ENCODE data around the gene RAB40B.

Gene RAB40B

GRCh38 chr17:82639628-82640027 lies 58.9 kb downstream of the RAB40B start:
- H3K9me3 ChIP-seq (ENCODE audit: low read length), result peaks cover 6% of the 10 kb centered on the region
- no peak overlapping the region for H2AFZ ChIP-seq (ENCODE audit: low read depth, low read length)
- no peaks in the 10 kb centered on the region for H3K27me3 ChIP-seq (ENCODE audit: insufficient read depth, low read length)
- H3K36me3 ChIP-seq (ENCODE audit: insufficient read depth, low read length), result peaks cover 57% of the 10 kb centered on the region
- no peaks in the 10 kb centered on the region for H3K4me1 ChIP-seq (ENCODE audit: insufficient read depth, low read length)
- no peak overlapping the region for H3K4me3 ChIP-seq (ENCODE audit: low read length)

- Histone ChIP-seq H3K9me3 (ENCODE audit: low read length) (peaks cover 6% of the 10 kb centered on the region), H3K4me1 (ENCODE audit: insufficient read depth, low read length) (no peaks in the 10 kb centered on the region), H2AFZ (ENCODE audit: low read depth, low read length) (no peak overlapping the region), H3K36me3 (ENCODE audit: insufficient read depth, low read length) (peaks cover 53% of the 10 kb centered on the region), H3K4me3 (ENCODE audit: low read length) (no peak overlapping the region), H3K27me3 (ENCODE audit: insufficient read depth, low read length) (no peaks in the 10 kb centered on the region)
These were observed 60.2 kb downstream of the RAB40B start for GRCh38 chr17:82638183-82638773.

GRCh38 chr17:82636626-82637598 lies 61.6 kb downstream of the RAB40B start:
- Histone ChIP-seq H3K9me3 (ENCODE audit: low read length) (peaks cover 6% of the 10 kb centered on the region), H2AFZ (ENCODE audit: low read depth, low read length) (no peak overlapping the region), H3K4me3 (ENCODE audit: low read length) (no peak overlapping the region), H3K36me3 (ENCODE audit: insufficient read depth, low read length) (peaks cover 50% of the 10 kb centered on the region), H3K27me3 (ENCODE audit: insufficient read depth, low read length) (no peaks in the 10 kb centered on the region), H3K4me1 (ENCODE audit: insufficient read depth, low read length) (no peaks in the 10 kb centered on the region)

- Histone ChIP-seq H3K9me3 (ENCODE audit: low read length) (peaks cover 6% of the 10 kb centered on the region), H3K27me3 (ENCODE audit: insufficient read depth, low read length) (no peaks in the 10 kb centered on the region), H3K4me3 (ENCODE audit: low read length) (no peak overlapping the region), H2AFZ (ENCODE audit: low read depth, low read length) (no peak overlapping the region), H3K4me1 (ENCODE audit: insufficient read depth, low read length) (no peaks in the 10 kb centered on the region), H3K36me3 (ENCODE audit: insufficient read depth, low read length) (peaks cover 52% of the 10 kb centered on the region)
These were observed 65.2 kb downstream of the RAB40B start for GRCh38 chr17:82633343-82633742.

GRCh38 chr17:82632451-82632850 lies 66.0 kb downstream of the RAB40B start:
- Histone ChIP-seq H3K36me3 (ENCODE audit: insufficient read depth, low read length) (peaks cover 57% of the 10 kb centered on the region), H3K27me3 (ENCODE audit: insufficient read depth, low read length) (no peaks in the 10 kb centered on the region), H3K9me3 (ENCODE audit: low read length) (peaks cover 6% of the 10 kb centered on the region), H2AFZ (ENCODE audit: low read depth, low read length) (no peak overlapping the region), H3K4me3 (ENCODE audit: low read length) (no peak overlapping the region), H3K4me1 (ENCODE audit: insufficient read depth, low read length) (no peaks in the 10 kb centered on the region)

- no peaks in the 10 kb centered on the region for H3K27me3 ChIP-seq (ENCODE audit: insufficient read depth, low read length)
- H3K36me3 ChIP-seq (ENCODE audit: insufficient read depth, low read length), result peaks cover 59% of the 10 kb centered on the region
- no peak overlapping the region for H2AFZ ChIP-seq (ENCODE audit: low read depth, low read length)
- H3K9me3 ChIP-seq (ENCODE audit: low read length), result no peaks in the 10 kb centered on the region
- no peak overlapping the region for H3K4me3 ChIP-seq (ENCODE audit: low read length)
- H3K4me1 ChIP-seq (ENCODE audit: insufficient read depth, low read length), result no peaks in the 10 kb centered on the region
These were observed 67.0 kb downstream of the RAB40B start for GRCh38 chr17:82631544-82631943.

GRCh38 chr17:82630212-82630611 lies 68.3 kb downstream of the RAB40B start:
- H2AFZ ChIP-seq (ENCODE audit: low read depth, low read length), result no peak overlapping the region
- H3K4me1 ChIP-seq (ENCODE audit: insufficient read depth, low read length), result no peaks in the 10 kb centered on the region
- H3K4me3 ChIP-seq (ENCODE audit: low read length), result no peak overlapping the region
- peaks cover 65% of the 10 kb centered on the region for H3K36me3 ChIP-seq (ENCODE audit: insufficient read depth, low read length)
- no peaks in the 10 kb centered on the region for H3K27me3 ChIP-seq (ENCODE audit: insufficient read depth, low read length)
- H3K9me3 ChIP-seq (ENCODE audit: low read length), result no peaks in the 10 kb centered on the region

GRCh38 chr17:82629748-82630147 lies 68.8 kb downstream of the RAB40B start:
- Histone ChIP-seq H3K27me3 (ENCODE audit: insufficient read depth, low read length) (no peaks in the 10 kb centered on the region), H3K4me1 (ENCODE audit: insufficient read depth, low read length) (no peaks in the 10 kb centered on the region), H3K36me3 (ENCODE audit: insufficient read depth, low read length) (peaks cover 68% of the 10 kb centered on the region), H3K9me3 (ENCODE audit: low read length) (no peaks in the 10 kb centered on the region), H2AFZ (ENCODE audit: low read depth, low read length) (no peak overlapping the region), H3K4me3 (ENCODE audit: low read length) (no peak overlapping the region)

- Histone ChIP-seq H3K4me3 (ENCODE audit: low read length) (no peak overlapping the region), H2AFZ (ENCODE audit: low read depth, low read length) (no peak overlapping the region), H3K36me3 (ENCODE audit: insufficient read depth, low read length) (peaks cover 66% of the 10 kb centered on the region), H3K27me3 (ENCODE audit: insufficient read depth, low read length) (no peaks in the 10 kb centered on the region), H3K4me1 (ENCODE audit: insufficient read depth, low read length) (no peaks in the 10 kb centered on the region), H3K9me3 (ENCODE audit: low read length) (no peaks in the 10 kb centered on the region)
These were observed 71.1 kb downstream of the RAB40B start for GRCh38 chr17:82627405-82627804.

GRCh38 chr17:82623707-82624106 lies 74.8 kb downstream of the RAB40B start:
- Histone ChIP-seq H3K36me3 (ENCODE audit: insufficient read depth, low read length) (peaks cover 73% of the 10 kb centered on the region), H3K27me3 (ENCODE audit: insufficient read depth, low read length) (no peaks in the 10 kb centered on the region), H2AFZ (ENCODE audit: low read depth, low read length) (no peak overlapping the region), H3K4me1 (ENCODE audit: insufficient read depth, low read length) (no peaks in the 10 kb centered on the region), H3K9me3 (ENCODE audit: low read length) (no peaks in the 10 kb centered on the region), H3K4me3 (ENCODE audit: low read length) (no peak overlapping the region)

- Histone ChIP-seq H3K36me3 (ENCODE audit: insufficient read depth, low read length) (peaks cover 76% of the 10 kb centered on the region), H3K27me3 (ENCODE audit: insufficient read depth, low read length) (no peaks in the 10 kb centered on the region), H3K4me1 (ENCODE audit: insufficient read depth, low read length) (no peaks in the 10 kb centered on the region), H3K4me3 (ENCODE audit: low read length) (no peak overlapping the region), H3K9me3 (ENCODE audit: low read length) (no peaks in the 10 kb centered on the region), H2AFZ (ENCODE audit: low read depth, low read length) (no peak overlapping the region)
These were observed 78.9 kb downstream of the RAB40B start for GRCh38 chr17:82619641-82620040.

GRCh38 chr17:82619211-82619610 lies 79.3 kb downstream of the RAB40B start:
- Histone ChIP-seq H3K27me3 (ENCODE audit: insufficient read depth, low read length) (no peaks in the 10 kb centered on the region), H3K4me3 (ENCODE audit: low read length) (no peak overlapping the region), H3K36me3 (ENCODE audit: insufficient read depth, low read length) (peaks cover 78% of the 10 kb centered on the region), H2AFZ (ENCODE audit: low read depth, low read length) (no peak overlapping the region), H3K9me3 (ENCODE audit: low read length) (no peaks in the 10 kb centered on the region), H3K4me1 (ENCODE audit: insufficient read depth, low read length) (no peaks in the 10 kb centered on the region)

GRCh38 chr17:82616021-82616711 lies 82.3 kb downstream of the RAB40B start:
- H3K36me3 ChIP-seq (ENCODE audit: insufficient read depth, low read length), result peaks cover 74% of the 10 kb centered on the region
- no peaks in the 10 kb centered on the region for H3K27me3 ChIP-seq (ENCODE audit: insufficient read depth, low read length)
- H3K4me1 ChIP-seq (ENCODE audit: insufficient read depth, low read length), result no peaks in the 10 kb centered on the region
- no peak overlapping the region for H2AFZ ChIP-seq (ENCODE audit: low read depth, low read length)
- H3K9me3 ChIP-seq (ENCODE audit: low read length), result no peaks in the 10 kb centered on the region
- H3K4me3 ChIP-seq (ENCODE audit: low read length), result no peak overlapping the region
